ENCODE measurements around the gene PLXND1.

PLXND1 gene

GRCh38 chr3:129638481-129638880, 32.0 kb upstream of the PLXND1 start:
- H3K9me3 ChIP-seq = no peaks in the 10 kb centered on the region
- H3K27me3 ChIP-seq (ENCODE audit: low read depth) = no peaks in the 10 kb centered on the region
- no peak for DNase-seq (ENCODE audit: low spot score in 2 of 2)
- no peaks in the 10 kb centered on the region; the same call in 1 of the 2 replicates for H3K36me3 ChIP-seq (replicated peaks)
- H3K4me3 ChIP-seq = no peak overlapping the region
- peaks cover 20% of the 10 kb centered on the region for H3K4me1 ChIP-seq
- in situ Hi-C loops (cut with MboI; ENCODE audit: low sequenced_read_pairs) = no loop called here

- in situ Hi-C loops (cut with MboI; ENCODE audit: low sequenced_read_pairs) = no loop called here
- H3K4me3 ChIP-seq = no peak overlapping the region
- H3K27me3 ChIP-seq (ENCODE audit: low read depth) = no peaks in the 10 kb centered on the region
- H3K9me3 ChIP-seq = no peaks in the 10 kb centered on the region
- no peak for DNase-seq (ENCODE audit: low spot score in 2 of 2)
- no peaks in the 10 kb centered on the region for H3K36me3 ChIP-seq (replicated peaks)
- peaks cover 8% of the 10 kb centered on the region for H3K4me1 ChIP-seq
Observed at GRCh38 chr3:129636082-129636481, 29.6 kb upstream of the PLXND1 start.

GRCh38 chr3:129635656-129636055, 29.2 kb upstream of the PLXND1 start:
- no peak for DNase-seq (ENCODE audit: low spot score in 2 of 2)
- H3K4me1 ChIP-seq = peaks cover 4% of the 10 kb centered on the region
- in situ Hi-C loops (cut with MboI; ENCODE audit: low sequenced_read_pairs) = no loop called here
- no peak overlapping the region for H3K4me3 ChIP-seq
- no peaks in the 10 kb centered on the region for H3K36me3 ChIP-seq (replicated peaks)
- H3K27me3 ChIP-seq (ENCODE audit: low read depth) = no peaks in the 10 kb centered on the region
- no peaks in the 10 kb centered on the region for H3K9me3 ChIP-seq

- H3K4me1 ChIP-seq = 0 out of 2 replicates have a peak, but pooled peaks cover 3% of the 10 kb centered on the region
- peak in 1 of 2 experiments; percentile 49 for DNase-seq (ENCODE audit: low spot score in 2 of 2)
- in situ Hi-C loops (cut with MboI; ENCODE audit: low sequenced_read_pairs) = loop anchor here (5.0 kb wide), 2 partner anchors 198 to 298 kb away; no protein-coding TSS in a partner anchor
- no peaks in the 10 kb centered on the region for H3K27me3 ChIP-seq (ENCODE audit: low read depth)
- H3K9me3 ChIP-seq = no peaks in the 10 kb centered on the region
- H3K36me3 ChIP-seq (replicated peaks) = no peaks in the 10 kb centered on the region
- H3K4me3 ChIP-seq = no peak overlapping the region
Observed at GRCh38 chr3:129633751-129634481, 27.4 kb upstream of the PLXND1 start.

- no peak for DNase-seq (ENCODE audit: low spot score in 2 of 2)
- H3K36me3 ChIP-seq (replicated peaks) = no peaks in the 10 kb centered on the region
- no peaks in the 10 kb centered on the region for H3K9me3 ChIP-seq
- H3K4me1 ChIP-seq = peaks cover 3% of the 10 kb centered on the region; the same call in 1 of the 2 replicates
- in situ Hi-C loops (cut with MboI; ENCODE audit: low sequenced_read_pairs) = loop anchor here (5.0 kb wide), 2 partner anchors 199 to 299 kb away; no protein-coding TSS in a partner anchor
- no peak overlapping the region for H3K4me3 ChIP-seq
- no peaks in the 10 kb centered on the region for H3K27me3 ChIP-seq (ENCODE audit: low read depth)
Observed at GRCh38 chr3:129632977-129633376, 26.5 kb upstream of the PLXND1 start.

GRCh38 chr3:129632556-129632955, 26.1 kb upstream of the PLXND1 start:
- Histone ChIP-seq H3K9me3 (no peaks in the 10 kb centered on the region), H3K4me1 (peaks cover 6% of the 10 kb centered on the region), H3K4me3 (no peak overlapping the region), H3K36me3 (replicated peaks) (no peaks in the 10 kb centered on the region), H3K27me3 (ENCODE audit: low read depth) (no peaks in the 10 kb centered on the region)
- no peak for DNase-seq (ENCODE audit: low spot score in 2 of 2)
- in situ Hi-C loops (cut with MboI; ENCODE audit: low sequenced_read_pairs) = loop anchor here (5.0 kb wide), 2 partner anchors 200 to 300 kb away; no protein-coding TSS in a partner anchor

GRCh38 chr3:129632056-129632455, 25.6 kb upstream of the PLXND1 start:
- no peak for DNase-seq (ENCODE audit: low spot score in 2 of 2)
- Histone ChIP-seq H3K27me3 (ENCODE audit: low read depth) (no peaks in the 10 kb centered on the region), H3K9me3 (no peaks in the 10 kb centered on the region), H3K4me3 (no peak overlapping the region), H3K36me3 (replicated peaks) (no peaks in the 10 kb centered on the region), H3K4me1 (peaks cover 11% of the 10 kb centered on the region)
- in situ Hi-C loops (cut with MboI; ENCODE audit: low sequenced_read_pairs) = loop anchor here (5.0 kb wide), 2 partner anchors 200 to 300 kb away; no protein-coding TSS in a partner anchor

- Histone ChIP-seq H3K4me3 (no peak overlapping the region), H3K4me1 (peaks cover 24% of the 10 kb centered on the region), H3K36me3 (replicated peaks) (no peaks in the 10 kb centered on the region), H3K9me3 (no peaks in the 10 kb centered on the region), H3K27me3 (ENCODE audit: low read depth) (no peaks in the 10 kb centered on the region)
- in situ Hi-C loops (cut with MboI; ENCODE audit: low sequenced_read_pairs) = no loop called here
- DNase-seq (ENCODE audit: low spot score in 2 of 2) = no peak
Observed at GRCh38 chr3:129629011-129629410, 22.5 kb upstream of the PLXND1 start.

- Histone ChIP-seq H3K9me3 (no peaks in the 10 kb centered on the region), H3K4me3 (no peak overlapping the region), H3K36me3 (replicated peaks) (no peaks in the 10 kb centered on the region), H3K27me3 (ENCODE audit: low read depth) (no peaks in the 10 kb centered on the region), H3K4me1 (peaks cover 24% of the 10 kb centered on the region)
- DNase-seq (ENCODE audit: low spot score in 2 of 2) = no peak
- in situ Hi-C loops (cut with MboI; ENCODE audit: low sequenced_read_pairs) = no loop called here
Observed at GRCh38 chr3:129628169-129628522, 21.7 kb upstream of the PLXND1 start.

GRCh38 chr3:129627350-129628168, 21.1 kb upstream of the PLXND1 start:
- in situ Hi-C loops (cut with MboI; ENCODE audit: low sequenced_read_pairs) = no loop called here
- peak overlapping the region; percentile 43 for H3K4me3 ChIP-seq
- no peaks in the 10 kb centered on the region for H3K27me3 ChIP-seq (ENCODE audit: low read depth)
- H3K36me3 ChIP-seq (replicated peaks) = no peaks in the 10 kb centered on the region
- DNase-seq (ENCODE audit: low spot score in 2 of 2) = peak; percentile 83 to 86
- H3K9me3 ChIP-seq = no peaks in the 10 kb centered on the region
- peaks cover 24% of the 10 kb centered on the region for H3K4me1 ChIP-seq

GRCh38 chr3:129626744-129627349, 20.4 kb upstream of the PLXND1 start:
- in situ Hi-C loops (cut with MboI; ENCODE audit: low sequenced_read_pairs) = no loop called here
- Histone ChIP-seq H3K36me3 (replicated peaks) (no peaks in the 10 kb centered on the region), H3K4me1 (peaks cover 24% of the 10 kb centered on the region), H3K27me3 (ENCODE audit: low read depth) (no peaks in the 10 kb centered on the region), H3K9me3 (no peaks in the 10 kb centered on the region), H3K4me3 (peak overlapping the region; percentile 43)
- DNase-seq (ENCODE audit: low spot score in 2 of 2) = peak; percentile 90 to 97

GRCh38 chr3:129625072-129625874, 18.8 kb upstream of the PLXND1 start:
- peak in 1 of 2 experiments; percentile 60 for DNase-seq (ENCODE audit: low spot score in 2 of 2)
- H3K4me1 ChIP-seq = peaks cover 24% of the 10 kb centered on the region
- in situ Hi-C loops (cut with MboI; ENCODE audit: low sequenced_read_pairs) = no loop called here
- no peak overlapping the region for H3K4me3 ChIP-seq
- H3K27me3 ChIP-seq (ENCODE audit: low read depth) = no peaks in the 10 kb centered on the region
- H3K9me3 ChIP-seq = no peaks in the 10 kb centered on the region
- H3K36me3 ChIP-seq (replicated peaks) = no peaks in the 10 kb centered on the region
